ENCODE data around the gene TMEM123.

TMEM123 gene

GRCh38 chr11:102426000-102426399 lies 26.6 kb downstream of the TMEM123 start:
- DNase-seq (ENCODE audit: low read depth, low spot score) = no peak

- no peak for DNase-seq (ENCODE audit: low read depth, low spot score)
These were observed 28.6 kb downstream of the TMEM123 start for GRCh38 chr11:102423936-102424335.

- DNase-seq (ENCODE audit: low read depth, low spot score) = no peak
These were observed 29.5 kb downstream of the TMEM123 start for GRCh38 chr11:102422817-102423712.

GRCh38 chr11:102421261-102421660 lies 31.3 kb downstream of the TMEM123 start:
- no peak for DNase-seq (ENCODE audit: low read depth, low spot score)

GRCh38 chr11:102420547-102420946 lies 32.0 kb downstream of the TMEM123 start:
- no peak for DNase-seq (ENCODE audit: low read depth, low spot score)

GRCh38 chr11:102419181-102419580 lies 33.4 kb downstream of the TMEM123 start:
- DNase-seq (ENCODE audit: low read depth, low spot score) = no peak

- no peak for DNase-seq (ENCODE audit: low read depth, low spot score)
These were observed 35.6 kb downstream of the TMEM123 start for GRCh38 chr11:102416976-102417375.

GRCh38 chr11:102415304-102415916 lies 37.2 kb downstream of the TMEM123 start:
- DNase-seq (ENCODE audit: low read depth, low spot score) = no peak

- DNase-seq (ENCODE audit: low read depth, low spot score) = no peak
These were observed 38.0 kb downstream of the TMEM123 start for GRCh38 chr11:102414559-102414958.

GRCh38 chr11:102413497-102413896 lies 39.1 kb downstream of the TMEM123 start:
- no peak for DNase-seq (ENCODE audit: low read depth, low spot score)

- no peak for DNase-seq (ENCODE audit: low read depth, low spot score)
These were observed 41.4 kb downstream of the TMEM123 start for GRCh38 chr11:102411142-102411541.

- no peak for DNase-seq (ENCODE audit: low read depth, low spot score)
These were observed 42.2 kb downstream of the TMEM123 start for GRCh38 chr11:102410382-102410784.

- no peak for DNase-seq (ENCODE audit: low read depth, low spot score)
These were observed 44.2 kb downstream of the TMEM123 start for GRCh38 chr11:102408339-102408738.

- no peak for DNase-seq (ENCODE audit: low read depth, low spot score)
These were observed 44.7 kb downstream of the TMEM123 start for GRCh38 chr11:102407901-102408300.

GRCh38 chr11:102406099-102406498 lies 46.5 kb downstream of the TMEM123 start:
- no peak for DNase-seq (ENCODE audit: low read depth, low spot score)

GRCh38 chr11:102405501-102405900 lies 47.1 kb downstream of the TMEM123 start:
- no peak for DNase-seq (ENCODE audit: low read depth, low spot score)

- DNase-seq (ENCODE audit: low read depth, low spot score) = no peak
These were observed 50.0 kb downstream of the TMEM123 start for GRCh38 chr11:102402548-102402947.

- DNase-seq (ENCODE audit: low read depth, low spot score) = no peak
These were observed 50.7 kb downstream of the TMEM123 start for GRCh38 chr11:102401905-102402304.

GRCh38 chr11:102400603-102401002 lies 52.0 kb downstream of the TMEM123 start:
- DNase-seq (ENCODE audit: low read depth, low spot score) = no peak

GRCh38 chr11:102399189-102399588 lies 53.4 kb downstream of the TMEM123 start:
- DNase-seq (ENCODE audit: low read depth, low spot score) = no peak

- DNase-seq (ENCODE audit: low read depth, low spot score) = no peak
These were observed 54.3 kb downstream of the TMEM123 start for GRCh38 chr11:102398297-102398696.

- DNase-seq (ENCODE audit: low read depth, low spot score) = no peak
These were observed 55.6 kb downstream of the TMEM123 start for GRCh38 chr11:102396708-102397563.
